ENCODE measurements around the gene NDRG3.
"Not testable (repeated sequence)": the region's sequence is repeated elsewhere in the genome, so short reads cannot be mapped to it uniquely, and the experiment has no call there.

Gene NDRG3

DNA sequence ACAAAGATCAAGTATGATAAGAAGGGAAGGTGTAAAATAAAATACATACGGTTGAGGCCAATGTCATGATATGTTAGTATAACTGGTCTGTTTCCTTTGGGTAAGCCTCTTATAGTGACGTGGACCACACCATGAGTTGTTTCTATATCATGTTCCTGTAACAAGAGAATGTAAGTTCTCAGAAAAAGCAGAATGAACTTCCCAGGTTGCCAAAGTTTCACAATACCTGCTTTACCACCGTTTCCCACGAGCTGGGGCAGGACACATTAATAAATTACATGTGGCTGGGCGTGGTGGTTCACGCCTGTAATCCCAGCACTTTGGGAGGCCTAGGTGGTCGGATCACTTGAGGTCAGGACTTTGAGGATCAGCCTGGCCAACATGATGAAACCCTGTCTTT, 57.3 kb downstream of the NDRG3 start:
- no peak for DNase-seq

DNA sequence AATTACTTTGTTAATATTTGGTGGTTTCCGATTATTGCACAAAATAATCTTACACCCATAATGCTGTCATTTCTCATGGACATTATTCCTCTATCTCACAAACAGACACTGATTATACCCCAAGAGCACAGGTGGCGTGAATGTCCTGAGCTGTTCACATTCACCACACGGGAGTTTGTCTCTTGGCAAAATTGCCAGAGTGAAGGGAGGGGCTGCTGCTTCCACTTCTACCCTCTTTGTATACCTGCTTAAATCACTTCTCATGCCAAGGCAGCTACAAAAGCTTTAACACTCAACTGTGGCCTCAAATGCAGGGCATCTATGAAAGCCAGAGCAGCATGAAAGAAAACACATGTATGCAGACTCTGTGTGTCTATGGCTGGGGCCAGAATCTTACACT, 58.0 kb downstream of the NDRG3 start:
- DNase-seq: no peak

DNA sequence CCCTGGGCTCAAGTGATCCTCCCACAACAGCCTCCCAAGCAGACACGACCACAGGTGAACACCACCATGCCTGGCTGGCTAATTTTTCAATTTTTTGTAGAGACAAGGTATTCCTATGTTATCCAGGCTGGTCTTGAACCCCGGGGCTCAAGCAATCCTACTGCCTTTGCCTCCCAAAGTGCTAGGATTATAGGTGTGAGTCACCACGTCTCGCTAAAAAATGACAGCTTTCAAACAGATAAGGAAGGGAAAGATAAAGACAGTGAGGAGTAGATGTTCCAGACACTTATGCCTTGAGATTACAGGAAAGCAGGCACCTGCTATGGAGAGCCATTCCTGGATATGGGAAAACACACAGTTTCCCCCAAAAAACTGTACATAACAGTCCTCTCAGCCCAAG, 58.9 kb downstream of the NDRG3 start:
- no peak for DNase-seq

DNA sequence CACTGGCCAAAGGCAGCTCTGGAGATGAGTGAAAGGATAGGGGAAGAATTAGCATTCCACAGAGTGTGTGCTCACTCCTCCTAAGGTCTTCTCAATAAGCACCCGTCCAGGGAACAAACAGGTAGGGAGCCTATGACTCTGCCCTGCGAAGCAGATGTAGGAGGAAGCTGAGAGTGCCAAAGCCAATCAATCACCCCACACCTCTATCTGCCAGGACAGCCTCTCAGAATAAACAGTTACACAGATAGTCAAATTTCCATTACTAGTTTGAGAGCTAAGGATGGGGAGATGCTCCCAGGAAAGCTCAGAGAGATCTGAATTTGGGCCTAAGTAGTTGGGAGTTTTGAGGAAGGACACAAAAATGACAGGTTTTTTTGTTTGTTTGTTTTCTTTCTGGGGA, 59.4 kb downstream of the NDRG3 start:
- no peak for DNase-seq

DNA sequence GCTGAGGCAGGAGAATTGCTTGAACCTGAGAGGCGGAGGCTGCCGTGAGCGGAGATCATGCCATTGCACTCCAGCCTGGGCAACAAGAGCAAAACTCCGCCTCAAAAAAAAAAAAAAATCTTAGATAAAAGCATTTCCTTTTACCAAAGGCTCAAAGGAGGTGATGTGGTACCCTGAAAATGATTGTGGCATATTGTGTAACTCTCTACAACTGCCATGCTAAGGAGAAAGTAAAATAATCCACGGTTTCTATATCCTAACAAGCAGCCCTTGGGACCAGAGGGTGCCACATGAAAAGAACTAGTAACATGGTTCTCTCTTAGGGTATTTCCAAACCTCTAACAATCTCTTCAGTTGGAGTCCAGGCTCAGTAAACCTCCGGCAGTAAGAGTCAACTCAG, 61.1 kb downstream of the NDRG3 start:
- DNase-seq: no peak

DNA sequence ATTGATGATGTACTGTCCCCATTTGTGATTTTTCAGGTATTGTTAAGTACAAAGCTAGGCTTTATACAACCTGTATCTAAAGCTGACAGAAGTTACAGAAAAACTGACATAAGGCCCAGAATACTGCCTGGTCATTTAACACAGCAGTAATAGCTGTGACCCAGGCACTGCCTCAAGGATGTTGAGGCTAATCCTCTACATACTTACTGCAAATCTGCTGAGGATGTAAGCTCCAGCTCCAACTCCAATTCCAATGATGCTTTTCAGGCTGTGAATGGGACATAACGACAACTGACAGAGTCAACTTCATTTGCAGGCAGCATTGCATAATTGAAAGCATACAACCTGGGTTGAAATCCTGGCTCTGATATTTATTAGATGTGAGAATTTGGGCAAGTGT, 63.6 kb downstream of the NDRG3 start:
- DNase-seq: no peak

DNA sequence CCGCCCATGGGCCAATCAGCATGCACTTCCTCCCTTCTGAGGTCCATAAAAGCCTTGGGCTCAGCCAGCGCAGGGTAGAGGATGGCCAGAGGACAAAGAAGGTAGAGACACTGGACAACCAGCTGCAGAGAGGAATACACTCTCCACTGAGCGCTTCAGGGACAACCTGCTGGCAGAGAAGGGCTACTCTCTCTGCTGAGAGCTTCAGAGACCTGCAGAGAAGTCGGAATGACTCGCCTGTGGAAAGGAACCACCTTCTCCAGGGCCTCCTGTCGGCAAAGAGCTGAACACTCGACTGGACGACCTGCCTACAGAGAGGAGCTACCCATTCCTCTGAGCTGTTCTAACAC, 68.5 kb downstream of the NDRG3 start:
- no peak for DNase-seq

DNA sequence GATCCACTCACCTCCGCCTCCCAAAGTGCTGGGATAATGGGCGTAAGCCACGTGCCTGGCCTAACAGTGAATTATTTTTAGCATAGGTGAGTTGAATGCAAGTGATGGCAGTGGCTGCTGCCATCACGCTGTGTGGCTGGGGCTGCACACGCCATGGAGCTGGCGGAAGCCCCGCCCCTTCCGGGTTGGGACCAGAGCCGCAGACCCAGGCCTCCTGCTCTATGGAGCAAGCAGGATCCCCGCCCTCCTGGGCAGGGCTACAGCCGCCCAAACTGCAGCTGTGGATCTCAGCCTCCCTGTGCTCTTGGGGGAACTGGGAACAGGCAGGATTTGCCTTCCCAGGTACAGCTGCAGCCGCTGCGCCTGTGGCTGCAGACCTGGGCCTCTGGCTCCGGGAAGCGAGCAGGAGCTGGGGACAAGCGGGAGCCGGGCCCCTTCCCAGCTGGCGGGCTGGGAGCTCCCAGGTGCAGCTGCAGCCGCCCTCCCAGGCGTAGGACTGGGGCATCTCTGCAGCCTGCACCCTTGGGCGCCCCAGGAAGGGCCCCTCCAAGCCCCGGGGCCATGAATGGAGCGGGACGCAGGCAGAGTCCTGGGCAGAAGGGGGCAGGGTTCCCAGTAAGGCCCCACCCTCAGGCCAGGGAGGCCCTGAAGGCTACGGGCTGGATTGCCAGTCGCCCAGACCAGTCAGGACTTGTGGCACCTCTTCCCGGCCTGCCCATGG, 69.0 kb downstream of the NDRG3 start:
- no peak for DNase-seq

DNA sequence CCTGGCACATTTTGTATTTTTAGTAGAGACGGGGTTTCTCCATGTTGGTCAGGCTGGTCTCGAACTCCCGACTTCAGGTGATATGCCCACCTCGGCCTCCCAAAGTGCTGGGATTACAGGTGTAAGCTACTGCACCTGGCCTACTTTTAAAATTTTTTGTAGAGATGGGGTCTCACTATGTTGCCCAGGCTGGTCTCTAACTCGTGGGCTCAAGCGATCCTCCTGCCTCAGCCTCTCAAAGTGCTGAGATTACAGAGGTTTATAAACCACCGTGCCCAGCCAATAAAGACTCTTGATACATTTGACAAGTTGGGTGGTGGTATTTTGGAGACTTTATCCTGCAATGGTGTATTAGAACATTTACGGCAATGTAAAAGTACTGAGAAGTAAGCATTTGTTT, 70.3 kb downstream of the NDRG3 start:
- DNase-seq: not testable (repeated sequence)

DNA sequence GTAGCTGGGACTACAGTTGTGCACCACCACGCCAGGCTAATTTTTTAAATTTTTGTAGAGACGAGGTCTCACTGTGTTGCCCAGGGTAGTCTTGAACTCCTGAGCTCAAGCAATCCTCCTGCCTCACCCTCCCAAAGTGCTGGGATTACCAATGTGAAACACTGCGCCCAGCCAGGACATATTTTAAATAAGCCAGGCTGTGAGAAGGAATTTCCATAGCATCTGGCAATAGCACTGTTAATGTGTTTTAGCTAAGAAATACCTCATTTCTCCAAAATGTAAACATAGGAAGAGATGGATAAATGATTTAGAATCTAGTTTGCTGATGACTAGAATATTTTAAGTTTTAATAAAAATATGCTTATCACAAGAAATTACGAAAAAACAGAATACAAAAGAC, 72.9 kb downstream of the NDRG3 start:
- no peak for DNase-seq

DNA sequence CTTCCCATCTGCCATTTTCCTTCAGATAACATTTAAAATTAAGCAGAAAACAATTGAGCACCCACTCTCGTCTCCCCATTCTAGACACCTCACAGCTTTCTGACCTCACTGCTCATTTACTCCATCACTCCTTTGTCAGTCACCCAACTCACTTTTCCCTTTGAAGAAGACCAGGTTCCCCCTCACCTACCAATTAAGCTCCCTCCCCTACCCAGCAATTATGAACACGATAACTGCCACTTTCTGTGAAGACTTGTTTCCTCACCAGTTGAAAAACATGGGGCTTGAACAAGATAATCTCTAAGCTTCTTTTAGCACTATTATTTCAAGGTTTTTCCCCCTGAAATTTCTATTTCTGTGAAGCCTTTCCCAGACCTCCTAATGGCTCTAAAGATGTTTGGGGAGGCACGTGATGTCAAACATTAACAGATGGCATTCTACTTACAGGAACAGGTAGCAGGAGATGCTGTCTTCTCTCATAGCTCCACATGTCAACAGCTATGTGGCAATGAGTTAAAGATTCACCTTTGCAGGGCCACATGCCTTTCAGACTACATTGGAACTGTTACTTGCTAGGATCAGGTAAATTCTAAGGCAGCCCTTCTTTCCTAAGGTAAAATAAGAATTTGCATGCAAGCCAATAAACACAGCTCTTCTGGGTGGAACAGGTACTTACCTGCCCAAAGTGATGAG, 75.1 kb downstream of the NDRG3 start:
- DNase-seq: no peak

DNA sequence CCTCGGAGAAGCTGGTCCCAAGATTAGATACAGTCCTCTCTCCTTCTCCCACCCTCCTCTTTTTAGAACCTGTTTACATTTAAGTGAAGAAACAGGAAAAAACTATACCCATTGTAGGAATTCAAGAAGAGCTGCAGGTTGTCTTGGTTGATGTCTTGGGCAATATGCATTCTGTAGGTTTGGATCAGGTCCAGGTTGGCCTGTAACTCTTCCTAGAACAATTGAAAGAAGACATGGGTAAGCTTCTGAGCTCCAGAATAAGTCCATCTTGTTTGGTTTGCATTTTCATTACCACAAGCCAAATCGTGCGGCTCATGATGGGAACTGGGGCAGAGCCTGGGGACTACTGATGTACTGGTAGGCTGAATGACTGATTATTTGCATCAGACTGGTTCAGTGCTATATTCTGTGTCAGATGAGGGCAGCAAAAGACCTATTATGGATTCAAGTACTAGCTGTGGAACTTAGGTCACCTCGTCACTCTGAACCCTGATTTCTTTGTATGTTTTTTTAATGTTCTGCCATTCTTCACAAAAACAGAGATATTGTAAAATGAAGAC, 79.6 kb downstream of the NDRG3 start:
- DNase-seq: no peak

DNA sequence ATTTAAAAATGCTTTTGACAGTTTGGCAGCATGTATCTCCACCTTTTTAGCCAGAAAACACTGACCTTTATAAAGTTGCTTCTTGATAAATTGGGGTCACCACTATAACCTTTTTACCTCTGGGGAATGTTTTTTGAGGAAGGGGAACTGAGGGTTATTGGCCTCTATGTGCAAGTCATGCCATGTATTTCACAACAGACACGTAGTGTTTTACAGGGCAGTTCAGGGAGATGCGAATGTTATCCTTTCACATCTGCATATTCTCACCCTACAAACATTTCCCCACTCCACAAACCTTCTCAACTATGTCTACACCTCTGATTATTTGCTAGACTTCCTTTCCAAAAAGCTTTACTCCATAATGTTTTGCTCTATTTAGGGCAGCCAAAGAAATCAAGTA, 82.9 kb downstream of the NDRG3 start:
- no peak for DNase-seq

DNA sequence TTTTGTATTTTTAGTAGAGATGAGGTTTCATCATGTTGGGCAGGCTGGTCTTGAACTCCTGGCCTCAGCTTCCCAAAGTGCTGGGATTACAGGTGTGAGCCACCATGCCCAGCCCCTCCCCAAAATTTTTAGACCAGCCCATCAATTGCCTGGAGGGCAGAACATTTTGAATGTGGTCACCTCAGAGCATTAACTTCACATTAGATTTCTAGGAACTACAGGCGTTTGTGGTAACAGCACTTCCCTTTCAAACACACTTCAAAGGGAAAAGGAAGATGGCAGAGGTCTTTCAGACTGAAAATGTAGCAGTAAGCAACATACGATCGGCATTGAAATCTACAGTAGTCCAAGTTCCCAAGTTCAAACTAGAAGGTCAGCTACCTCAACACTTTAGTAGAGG, 87.6 kb downstream of the NDRG3 start:
- no peak for DNase-seq

DNA sequence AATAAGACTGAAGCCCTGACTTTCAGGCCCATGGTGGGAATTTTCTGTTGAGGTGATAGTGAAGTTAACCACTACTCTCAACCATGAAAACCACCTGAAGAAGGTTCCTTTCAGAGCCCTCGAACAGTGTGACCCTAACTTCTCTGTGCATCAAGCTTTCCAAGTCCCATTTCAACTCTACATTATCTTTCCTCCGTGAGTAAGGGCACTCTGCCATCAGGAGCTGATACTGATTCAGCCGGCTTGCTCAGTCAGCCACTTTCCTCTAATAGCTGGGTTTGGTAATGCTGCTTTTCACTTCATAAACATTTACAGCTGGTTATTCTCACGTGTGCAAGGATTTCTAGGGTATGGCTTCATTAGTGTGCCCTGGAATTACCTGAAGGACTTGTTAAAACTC, 89.2 kb downstream of the NDRG3 start:
- no peak for DNase-seq

DNA sequence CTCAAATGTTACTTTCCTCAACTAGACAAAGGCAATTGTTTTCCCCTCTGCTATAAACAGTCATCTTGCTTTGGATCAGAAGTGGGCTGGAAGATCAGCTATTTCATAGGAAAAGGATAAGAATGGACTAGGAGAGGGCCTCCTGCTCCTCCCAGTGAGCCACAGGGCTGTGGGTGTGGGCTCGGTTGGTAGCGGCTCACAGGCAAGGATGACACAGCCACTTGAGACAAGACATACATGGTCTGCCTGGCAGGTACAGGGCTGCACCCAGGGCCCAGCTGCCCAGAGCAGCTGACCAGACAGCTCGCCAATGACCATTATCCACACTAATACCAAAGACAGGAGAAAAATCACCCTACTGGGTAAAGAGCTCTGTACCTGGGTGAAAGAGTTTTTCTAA, 90.9 kb downstream of the NDRG3 start:
- no peak for DNase-seq

DNA sequence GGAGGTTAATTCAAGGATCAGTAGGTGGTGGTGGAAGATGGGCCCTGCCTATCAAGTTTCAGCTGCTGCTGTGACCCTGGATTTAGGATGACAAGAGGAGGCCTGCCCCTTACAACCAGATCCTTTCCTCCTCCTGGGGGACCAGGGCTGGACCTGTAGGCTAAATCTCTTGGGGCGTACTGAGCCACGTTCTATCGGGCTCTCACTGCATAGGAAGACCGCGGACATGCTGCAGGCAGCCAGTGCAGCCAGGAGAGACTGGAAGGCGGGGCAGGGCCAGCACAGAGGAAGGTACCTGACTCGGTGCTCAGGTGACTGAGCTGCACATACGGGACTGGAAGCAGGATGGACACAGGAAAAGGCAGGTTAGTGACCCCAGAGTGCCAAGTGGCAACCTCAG, 91.4 kb downstream of the NDRG3 start:
- DNase-seq: no peak

DNA sequence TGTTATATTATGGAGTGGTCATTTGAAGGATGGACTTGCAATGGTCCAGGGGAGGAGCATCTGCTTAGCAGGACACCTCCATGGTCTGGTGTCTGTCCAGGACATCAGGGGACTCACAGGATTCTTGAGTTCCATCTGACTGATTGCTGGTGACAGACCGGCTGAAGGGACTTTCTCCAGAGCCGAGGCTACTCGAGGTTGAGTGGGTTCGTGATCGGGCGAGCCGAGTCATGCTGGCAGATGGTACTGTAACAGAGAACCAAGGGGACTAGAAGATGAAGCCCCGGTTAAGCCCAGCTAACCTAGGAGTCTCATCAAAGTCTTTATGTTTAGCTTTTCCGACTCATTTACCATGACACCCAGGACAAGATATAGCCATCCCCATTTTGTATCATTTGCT, 92.4 kb downstream of the NDRG3 start:
- DNase-seq: no peak

DNA sequence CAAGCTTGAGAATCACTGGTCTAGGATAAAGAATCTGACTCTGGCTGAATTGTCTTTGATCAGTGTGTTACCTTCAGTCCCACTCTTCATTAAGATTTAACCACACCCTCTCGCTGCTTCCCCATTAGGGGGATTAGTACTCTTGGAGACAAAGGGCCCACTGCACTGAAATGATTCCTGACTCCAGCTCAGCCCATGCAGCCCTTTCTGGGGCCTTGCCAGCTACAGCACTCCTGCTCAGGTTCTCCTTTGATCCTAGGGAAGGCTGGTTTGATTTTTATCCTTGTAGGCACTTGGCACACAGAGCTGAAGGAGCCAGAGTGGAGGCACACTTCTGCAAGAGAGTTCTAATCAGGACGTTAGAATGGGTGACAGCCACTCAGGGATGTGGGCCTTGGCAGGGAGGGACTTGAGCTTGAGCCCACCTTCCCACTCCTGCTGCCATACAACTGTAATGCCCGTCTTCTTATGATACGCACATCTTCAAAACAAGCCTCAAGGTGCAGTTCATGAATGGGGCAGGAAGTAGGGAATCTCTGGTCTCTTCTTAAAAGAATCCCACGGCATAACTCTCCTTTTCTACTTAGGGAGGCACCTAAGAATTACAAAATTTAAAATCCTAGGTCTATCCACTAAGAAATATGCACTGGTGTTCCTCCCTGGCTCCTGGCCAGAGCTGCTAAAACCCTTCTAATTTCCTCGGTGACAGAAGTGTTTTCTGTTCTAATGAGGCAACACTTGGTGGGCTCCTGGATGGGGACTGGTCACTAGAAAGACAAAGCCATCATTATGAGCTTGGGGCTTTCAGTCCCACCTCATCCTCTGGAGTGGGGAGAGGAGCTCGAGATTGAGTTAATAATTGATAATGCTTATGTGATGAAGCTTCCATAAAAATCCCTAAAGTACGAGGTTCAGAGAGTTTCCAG, 98.4 kb downstream of the NDRG3 start:
- DNase-seq: no peak

DNA sequence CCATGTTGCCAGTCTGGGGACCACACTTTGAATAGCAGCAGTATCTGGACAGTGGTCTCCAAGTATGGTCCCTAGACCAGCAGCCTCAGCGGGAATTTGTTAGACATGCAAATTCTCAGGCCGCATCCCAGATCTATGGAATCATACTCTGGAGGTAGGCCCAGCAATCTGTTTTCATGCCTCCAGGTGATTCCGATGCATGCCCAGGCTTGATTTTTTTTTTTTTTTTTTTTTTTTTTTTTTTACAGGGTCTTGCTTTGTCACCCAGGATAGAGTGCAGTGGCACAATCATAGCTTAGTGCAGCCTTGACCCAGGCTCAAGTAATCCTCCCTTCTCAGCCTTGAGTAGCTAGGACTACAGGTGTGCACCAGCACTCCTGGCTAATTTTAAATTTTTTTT, 99.2 kb downstream of the NDRG3 start:
- no peak for DNase-seq

DNA sequence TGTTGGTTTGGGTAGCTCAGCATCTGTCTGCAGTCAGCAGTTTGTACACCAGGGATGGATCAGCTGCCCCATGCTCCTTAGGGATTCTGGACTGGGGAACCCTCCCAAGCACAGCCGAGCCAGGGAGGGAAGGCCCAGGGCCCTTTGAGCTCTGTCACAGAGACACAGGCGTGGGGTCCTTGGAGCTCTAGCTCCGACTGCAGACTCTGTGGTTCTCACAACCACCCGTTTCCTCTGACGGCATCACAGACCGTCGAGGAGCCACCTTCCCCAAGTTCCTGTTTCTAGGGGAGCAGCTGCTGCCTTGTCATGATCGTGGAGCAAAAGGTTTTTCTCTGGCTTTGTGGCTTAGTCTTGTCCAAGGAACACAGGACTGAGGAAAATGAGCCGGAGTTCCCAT, 99.9 kb downstream of the NDRG3 start, which contains the start of gene SLA2:
TSS of gene SLA2 (minus strand) at position 199 of the 400 bp plus-strand sequence. CDS start 4,861 bp downstream, outside the sequence.
- DNase-seq: no peak

DNA sequence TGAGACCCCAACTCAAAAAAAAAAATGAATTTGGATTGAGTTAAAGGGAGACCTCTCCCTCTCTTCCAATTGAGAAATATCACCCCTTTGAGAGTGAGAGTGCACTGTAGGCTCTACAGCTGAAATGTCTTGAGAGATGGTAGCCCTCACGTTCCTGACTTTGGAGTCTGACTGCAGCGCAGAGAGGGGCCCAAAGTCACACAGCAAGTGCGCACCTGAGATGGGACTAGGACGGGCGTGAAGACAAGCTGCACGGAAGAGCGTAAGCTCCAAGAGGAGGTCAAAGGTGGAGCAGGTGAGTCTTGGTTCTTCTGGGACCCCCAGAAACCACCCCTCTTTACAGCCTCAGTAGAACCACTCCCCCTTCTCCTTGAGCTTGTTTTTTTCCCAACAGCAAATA, 100.5 kb downstream of the NDRG3 start:
- DNase-seq: no peak
